DMS79 (cell line): ENCODE measurements around the gene TMEM41A.
"Not testable (repeated sequence)": the region's sequence is repeated elsewhere in the genome, so short reads cannot be mapped to it uniquely, and the experiment has no call there.

Source experiments
- DNase-seq: peaks from one replicate; lab custom pipeline; 2025; lab: John Stamatoyannopoulos, UW

Gene TMEM41A

DNA sequence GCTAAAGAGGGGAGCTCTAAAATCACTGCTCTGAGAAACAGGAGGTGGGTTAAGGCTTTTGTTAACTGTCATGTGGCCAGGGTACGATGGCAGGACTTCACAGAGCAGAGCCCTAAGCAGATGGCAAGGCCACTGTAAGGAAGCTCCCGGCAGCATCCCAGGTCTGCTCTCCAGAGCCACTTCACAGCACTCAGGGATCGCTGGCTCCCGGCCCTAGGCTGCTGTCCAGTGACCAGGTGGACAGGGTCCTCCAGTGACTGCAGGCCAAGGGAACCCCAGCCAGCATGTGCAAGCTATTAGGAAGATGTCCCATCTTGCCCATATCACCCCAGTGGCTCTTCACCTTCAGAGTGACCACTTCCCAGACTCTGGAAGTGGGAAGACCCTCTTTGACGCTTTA is 10.4 kb downstream of the TMEM41A start:
- DNase-seq, result no peak

DNA sequence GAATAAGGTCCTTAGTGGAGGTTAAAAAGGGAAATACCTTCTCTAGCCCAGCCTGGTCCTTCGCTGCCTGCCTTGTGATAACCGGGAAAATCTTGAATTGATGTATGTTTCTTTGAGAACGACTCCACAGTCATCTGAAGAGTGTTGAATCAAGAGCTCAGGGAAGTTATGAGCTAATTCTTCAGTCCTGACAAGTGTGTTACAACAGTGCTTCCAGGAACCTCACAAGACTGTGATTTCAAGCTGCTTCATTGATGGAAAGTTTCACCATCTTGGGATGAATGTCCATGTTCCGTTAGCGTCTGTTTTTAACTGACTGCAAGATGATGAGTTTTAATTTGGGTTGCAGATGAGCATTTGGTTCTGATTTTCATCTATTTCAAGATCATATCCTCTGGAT is 12.4 kb downstream of the TMEM41A start:
- no peak for DNase-seq

DNA sequence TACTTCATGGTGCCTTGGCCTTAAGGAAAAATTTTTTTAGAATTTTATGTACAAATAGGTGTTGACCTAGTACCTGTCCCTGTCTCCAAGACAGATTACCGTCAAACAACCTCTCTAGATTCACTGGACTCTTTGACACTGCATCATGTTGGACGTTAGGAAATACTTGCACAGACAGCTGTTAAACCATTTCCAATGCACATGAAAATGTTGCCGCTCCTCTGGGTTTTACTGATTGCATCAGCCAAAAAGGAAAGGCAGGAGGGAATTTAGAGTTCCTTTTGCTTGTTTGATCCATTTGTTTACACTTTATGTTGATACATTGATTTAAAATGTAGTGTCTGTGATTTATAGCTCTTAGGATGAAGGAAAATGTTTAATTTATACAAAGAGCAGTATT is 14.5 kb downstream of the TMEM41A start:
- DNase-seq, result no peak

DNA sequence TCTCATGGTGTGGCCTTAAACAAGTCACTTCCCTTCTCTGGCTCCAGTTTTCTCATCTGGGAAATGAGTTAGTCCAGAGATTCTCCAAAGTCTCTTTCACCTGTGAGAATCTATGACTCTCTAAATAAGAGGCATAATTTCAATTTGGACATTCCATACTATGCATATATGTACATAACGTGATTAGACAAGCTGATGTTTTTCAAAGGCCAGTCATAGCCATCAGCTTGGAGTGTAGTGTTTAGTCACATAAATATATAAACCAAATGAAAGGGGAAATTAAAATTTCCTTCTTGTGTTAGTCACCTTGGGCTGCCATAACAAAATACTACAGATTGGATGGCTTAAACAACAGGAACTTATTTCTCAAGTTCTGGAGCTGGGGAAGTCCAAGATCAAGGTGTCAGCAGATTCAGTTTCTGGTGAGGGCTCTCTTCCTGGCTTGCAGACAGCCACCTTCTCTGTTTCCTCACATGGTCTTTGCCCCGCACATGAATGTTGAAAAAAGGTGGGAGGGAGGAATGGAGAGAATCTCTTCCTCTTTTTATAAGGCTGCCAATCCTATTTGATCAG is 19.4 kb downstream of the TMEM41A start:
- no peak for DNase-seq

DNA sequence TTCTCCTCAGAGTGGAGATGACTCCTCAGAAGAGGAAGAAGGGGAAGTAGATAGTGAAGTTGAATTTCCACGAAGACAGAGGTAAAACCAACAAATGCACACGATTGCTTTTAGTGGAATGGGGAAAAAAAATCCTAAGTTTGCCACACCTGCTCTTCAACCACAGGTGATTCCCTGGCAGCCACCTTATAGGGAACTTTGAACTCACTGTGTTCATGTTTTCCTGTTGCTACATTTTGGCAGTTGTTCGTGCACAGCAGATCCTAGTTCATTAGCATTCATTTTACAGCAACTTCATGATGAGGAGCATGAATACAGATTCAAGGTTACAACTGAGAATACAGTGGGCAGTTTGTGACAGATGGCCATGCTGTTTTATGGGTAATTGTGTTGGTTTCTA is 21.5 kb downstream of the TMEM41A start:
- DNase-seq, result no peak

DNA sequence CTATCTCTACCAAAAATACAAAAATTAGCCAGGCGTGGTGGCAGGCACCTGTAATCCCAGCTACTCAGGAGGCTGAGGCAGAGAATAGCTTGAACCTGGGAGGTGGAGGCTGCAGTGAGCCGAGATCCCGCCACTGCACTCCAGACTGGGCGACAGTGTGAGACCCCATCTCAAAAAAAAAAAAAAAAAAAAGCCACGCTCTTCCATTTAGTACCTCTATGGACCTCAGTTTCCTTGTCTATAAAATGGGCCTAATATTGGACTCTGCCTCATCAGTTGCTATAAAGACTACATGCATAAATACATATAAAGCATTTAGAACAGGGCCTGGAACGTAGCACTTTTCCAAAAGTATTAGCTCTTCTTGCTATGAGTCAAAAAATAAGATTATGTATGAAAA is 23.9 kb downstream of the TMEM41A start:
- DNase-seq, result not testable (repeated sequence)

DNA sequence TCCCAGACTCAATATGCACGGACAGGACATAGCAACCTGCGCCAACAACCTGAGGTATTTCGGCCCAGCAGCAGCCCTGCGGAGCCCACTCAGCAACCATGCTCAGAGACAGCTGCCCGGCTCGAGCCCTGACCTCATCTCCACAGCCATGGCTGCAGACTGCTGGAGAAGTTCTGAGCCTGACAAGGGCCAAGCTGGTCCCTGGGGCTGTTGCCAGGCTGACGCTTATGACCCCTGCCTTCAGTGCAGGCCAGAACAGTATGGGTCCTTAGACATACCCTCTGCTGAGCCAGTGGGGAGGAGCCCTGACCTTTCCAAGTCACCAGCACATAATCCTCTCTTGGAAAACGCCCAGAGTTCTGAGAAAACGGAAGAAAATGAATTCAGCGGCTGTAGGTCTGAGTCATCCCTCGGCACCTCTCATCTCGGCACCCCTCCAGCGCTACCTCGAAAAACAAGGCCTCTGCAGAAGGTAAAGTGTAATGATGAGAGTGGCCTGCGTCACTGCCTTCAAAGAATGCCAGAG is 25.5 kb downstream of the TMEM41A start:
- DNase-seq, result no peak

DNA sequence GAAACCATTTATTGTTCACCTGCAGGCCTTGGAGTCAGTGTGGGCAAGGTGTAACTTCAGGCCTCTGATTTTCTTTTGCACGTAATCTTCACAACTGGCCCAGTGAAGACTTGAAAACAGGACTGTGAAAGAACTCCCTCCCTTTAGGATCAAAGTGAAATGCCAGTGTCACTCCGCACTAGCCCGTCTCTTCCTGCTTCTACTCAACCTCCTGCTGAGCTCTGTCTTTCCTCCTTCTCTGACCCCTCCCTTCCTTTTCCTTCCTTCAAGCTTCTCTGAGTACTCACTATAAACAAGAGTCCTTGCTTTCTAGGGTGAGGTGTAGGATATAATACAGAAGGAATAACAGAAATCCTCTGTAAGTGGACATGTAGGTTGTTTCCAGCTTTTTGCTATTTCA is 28.5 kb downstream of the TMEM41A start:
- DNase-seq, result no peak

DNA sequence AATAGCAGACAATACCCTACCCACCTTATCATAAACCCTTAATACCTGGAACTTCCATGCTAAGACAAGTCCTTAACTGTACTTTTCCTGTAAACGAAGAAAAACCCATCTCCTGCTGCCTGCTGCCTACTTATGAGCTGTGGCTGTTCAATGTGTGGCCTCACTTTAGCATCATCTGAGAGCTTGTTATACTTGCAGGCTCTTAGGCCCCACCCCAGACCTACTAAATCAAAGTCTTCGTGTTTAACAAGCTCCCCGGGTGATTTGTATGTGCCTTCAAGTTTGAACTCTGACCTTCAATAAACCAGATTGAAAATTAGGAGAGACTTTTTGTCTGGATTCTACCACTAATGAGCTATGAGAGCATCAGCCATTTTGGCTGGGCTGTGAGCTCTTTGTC is 29.3 kb downstream of the TMEM41A start:
- no peak for DNase-seq

DNA sequence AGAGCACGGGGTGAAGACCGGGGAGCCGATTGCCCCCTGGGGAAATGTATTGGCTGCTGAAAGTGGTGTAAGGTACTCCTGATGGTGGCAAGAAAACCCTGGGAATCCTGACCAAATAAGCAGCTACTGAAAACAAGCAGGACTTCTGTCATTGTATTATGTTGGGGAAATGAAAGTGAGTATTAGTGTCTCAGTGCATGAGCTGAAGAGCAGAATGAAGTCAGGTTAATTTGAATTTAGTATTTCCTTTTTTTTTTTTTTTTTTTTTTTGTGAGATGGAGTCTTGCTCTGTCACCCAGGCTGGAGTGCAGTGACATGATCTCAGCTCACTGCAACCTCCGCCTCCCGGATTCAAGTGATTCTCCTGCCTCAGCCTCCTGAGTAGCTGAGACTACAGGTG is 32.7 kb downstream of the TMEM41A start:
- DNase-seq, result not testable (repeated sequence)

DNA sequence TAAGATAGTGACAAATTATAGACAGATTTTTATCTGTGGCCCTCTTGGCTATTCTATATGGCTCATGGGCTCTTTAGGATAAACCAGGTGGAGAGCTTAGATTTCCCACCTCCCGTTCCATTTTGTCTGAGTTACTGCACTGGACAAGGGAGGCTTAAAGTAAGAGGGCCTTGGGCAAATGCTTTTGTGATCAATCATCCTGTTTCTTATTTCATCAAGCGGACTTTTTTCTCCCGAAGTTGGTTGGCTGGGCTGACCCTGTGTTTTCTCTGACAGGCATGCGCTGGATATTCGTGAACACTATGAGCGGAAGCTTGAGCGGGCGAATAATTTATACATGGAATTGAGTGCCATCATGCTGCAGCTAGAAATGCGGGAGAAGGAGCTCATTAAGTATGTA is 33.4 kb downstream of the TMEM41A start:
- no peak for DNase-seq

DNA sequence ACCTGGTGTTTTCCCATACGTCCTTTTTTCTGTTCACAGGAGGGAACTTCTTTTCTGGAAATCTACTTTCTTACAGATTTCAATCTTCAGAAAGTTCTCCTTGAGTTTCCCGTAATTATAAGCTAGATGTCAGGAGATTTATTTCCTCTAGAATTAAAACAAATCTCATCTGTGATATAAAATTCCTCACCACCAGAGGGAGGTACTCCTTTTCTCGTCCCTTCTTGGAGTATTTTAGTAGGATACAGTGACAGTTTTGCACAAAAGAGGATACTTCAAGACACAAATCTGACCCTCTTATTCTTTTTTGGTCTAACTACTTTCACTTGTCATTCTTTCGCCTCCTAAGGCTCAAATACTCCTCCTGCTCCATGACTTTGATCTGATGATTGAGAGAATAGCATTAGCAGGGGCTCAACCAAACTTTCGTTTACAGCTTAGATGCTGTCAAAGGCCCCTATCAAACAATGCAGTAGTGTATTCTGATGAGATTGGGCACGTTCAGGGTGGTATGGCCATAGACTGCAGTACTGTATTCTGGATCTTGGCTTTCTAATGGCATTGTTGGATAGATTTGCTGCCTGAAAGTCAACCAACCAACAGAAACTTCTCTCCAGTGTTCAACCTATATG is 38.0 kb downstream of the TMEM41A start:
- no peak for DNase-seq

DNA sequence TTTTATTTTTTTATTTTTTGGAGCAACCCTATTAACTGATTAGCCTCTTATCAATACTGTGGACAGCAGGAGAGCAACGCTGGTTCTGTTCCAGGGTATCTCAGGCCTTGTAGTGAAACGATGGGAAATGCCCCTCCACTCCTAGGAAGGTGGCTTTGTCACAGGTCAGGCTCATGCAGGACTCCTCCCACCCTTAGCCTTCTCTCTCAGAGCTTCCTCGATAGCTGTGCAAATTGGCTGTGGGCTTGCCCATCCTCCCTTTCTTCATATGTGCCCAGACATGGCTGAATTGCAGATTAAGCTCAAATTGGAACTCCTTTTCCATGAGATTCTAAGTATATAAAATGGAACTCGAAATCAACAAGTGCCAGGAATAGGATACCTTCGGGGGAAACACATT is 38.5 kb downstream of the TMEM41A start:
- DNase-seq, result no peak

DNA sequence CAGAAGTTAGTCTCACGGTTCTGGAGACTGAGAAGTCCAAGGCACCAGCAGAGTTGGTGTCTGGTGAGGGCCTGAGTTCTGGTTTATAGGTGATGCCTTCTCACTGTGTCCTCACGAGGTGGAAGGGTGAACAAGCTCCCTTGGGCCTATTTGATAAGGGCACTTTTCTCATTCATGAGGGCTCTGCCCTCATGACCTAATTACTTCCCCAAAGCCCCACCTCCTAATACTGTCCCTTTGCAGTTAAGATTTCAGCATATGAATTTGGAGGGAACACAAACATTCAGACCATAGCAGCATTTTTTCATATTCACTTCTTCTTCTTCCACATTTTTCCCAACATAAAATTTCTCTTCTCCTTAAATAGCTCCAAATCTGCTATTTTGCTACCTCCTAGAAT is 41.5 kb downstream of the TMEM41A start:
- no peak for DNase-seq

DNA sequence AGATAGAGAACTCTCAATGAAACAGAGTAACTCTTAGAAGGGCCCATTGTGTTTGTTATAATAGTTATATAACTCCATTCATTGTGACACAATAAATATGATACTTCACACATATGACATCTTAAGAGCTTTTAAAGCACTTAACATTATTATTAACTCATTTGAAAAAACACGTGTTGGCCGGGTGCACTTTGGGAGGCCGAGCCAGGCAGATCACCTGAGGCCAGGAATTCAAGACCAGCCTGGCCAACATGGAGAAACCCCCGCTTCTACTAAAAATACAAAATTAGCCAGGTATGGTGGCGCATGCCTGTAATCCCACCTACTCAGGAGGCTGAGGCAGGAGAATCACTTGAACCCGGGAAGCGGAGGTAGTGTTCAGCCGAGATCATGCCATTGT is 47.4 kb downstream of the TMEM41A start:
- not testable (repeated sequence) for DNase-seq

DNA sequence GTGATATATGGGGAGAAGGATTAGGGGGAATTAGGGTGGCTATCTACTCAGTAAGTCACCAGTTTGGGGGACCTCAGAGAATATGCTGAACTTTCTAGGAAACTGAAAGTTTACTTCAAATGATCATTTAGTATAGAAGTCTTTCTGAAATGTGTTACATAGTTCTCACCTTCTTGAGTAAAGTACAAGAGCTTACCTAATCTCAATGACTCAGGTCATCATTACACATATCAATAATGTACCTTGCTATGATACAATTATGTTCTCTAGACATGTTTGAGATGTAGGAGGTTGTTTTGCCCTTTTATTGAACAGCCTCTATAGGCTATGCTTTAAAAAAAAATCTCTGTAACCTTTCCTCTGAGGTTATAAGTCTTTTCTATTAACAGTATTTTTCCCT is 50.7 kb downstream of the TMEM41A start:
- no peak for DNase-seq

DNA sequence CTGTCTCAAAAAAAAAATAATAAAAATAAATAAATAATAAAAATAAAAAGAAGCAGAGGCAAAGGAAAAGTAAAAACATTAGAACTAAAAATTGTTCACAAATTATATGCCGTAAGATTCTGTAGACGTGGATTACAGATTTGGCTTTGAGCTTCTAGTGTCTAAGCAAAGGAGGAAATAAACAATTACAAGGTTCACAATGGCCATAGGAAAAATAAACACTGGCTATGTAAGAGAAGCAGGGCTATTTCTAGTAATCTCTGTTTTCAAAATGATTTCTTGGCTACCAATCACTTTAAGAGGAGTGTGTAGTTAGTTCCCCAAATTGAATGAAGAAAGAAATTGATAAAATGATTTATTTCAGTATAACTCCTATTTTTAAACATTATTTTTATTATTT is 54.5 kb downstream of the TMEM41A start:
- no peak for DNase-seq

DNA sequence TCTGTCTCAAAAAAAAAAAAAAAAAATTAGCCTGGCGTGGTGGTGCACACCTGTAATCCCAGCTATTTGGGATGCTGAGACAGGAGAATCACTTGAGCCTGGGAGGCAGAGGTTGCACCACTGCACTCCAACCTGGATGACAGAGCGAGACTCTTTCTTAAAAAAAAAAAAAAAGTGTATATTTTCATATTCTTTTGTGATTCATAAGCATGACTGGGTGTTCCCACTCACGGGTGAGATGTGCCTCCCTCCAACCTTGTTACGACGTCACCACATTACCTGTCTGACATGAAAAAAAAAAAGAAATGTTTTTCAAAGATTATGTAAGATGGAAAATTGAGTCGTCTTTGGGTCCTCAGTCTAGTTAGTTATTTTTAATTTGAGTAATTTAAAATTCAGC is 56.8 kb downstream of the TMEM41A start:
- no peak for DNase-seq

DNA sequence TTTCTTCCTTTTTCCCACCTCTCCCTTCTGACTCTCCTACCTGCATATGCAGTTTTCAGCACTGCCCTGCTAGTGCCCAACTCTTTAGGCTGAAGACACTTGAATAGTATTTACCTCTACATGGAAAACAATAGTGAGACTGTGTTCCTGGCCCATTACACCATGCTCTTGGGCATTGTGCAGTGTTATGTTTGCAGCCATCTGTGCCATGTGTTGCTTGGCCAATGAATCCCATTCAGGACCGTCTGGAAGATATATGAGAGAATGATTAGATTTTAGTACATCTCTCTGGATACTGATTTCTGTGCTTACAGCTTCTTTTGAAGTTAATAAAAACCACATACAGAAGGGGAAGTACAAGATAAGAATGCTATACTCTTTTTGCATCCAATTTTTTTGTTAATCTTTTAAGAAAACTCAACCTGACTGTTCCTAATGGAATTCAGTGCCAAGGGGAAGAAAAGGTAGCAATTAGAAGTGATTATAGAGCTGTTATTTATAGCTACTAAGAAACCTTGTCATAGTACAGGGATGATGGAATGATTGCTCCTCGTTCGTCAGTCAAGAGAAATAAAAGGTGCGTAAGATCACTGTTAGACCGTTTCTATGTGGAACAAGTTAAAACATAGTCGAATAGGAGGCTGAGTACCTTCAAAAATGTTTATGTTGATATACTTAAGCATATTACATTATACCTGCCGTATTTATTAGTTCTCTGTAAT is 58.9 kb downstream of the TMEM41A start:
- DNase-seq, result no peak
